CD4-positive, alpha-beta T cell (primary cell): Measurements from ENCODE around the gene IL12A. TPM values are rescaled to one million over a fixed set of nuclear protein-coding genes. Genes with fewer than 3 reads are reported as not detected.
A peak's percentile ranks its signal among the peaks of the same experiment; 100 is the strongest.

Experiments used
- ATAC-seq: fragments of 200-7000 bp; cut with Tn5 transposase; one replicate; pipeline ENCODE4 v1.10.0; 2022; ENCODE audit warnings: mild to moderate bottlenecking; ENCODE audit not compliant: poor library complexity
- CTCF ChIA-PET: fragments of 350-600 bp; sonication (Branson Sonifier 250); formaldehyde crosslinking; loops from one replicate; lab custom pipeline; 2021; ENCODE audit warnings: antibody characterized with exemption, inconsistent platforms; lab: Charles Lee
- POLR2A ChIA-PET: fragments of 350-600 bp; sonication (Branson Sonifier 250); formaldehyde crosslinking; loops from one replicate; lab custom pipeline; 2021; ENCODE audit warnings: antibody characterized with exemption, inconsistent platforms; lab: Charles Lee
- DNase-seq, 14 experiments: peaks; one replicate each; pipeline ENCODE4 v3.0.0-alpha.2; 2013 to 2020; ENCODE audit warnings: mixed read lengths in 2 of 14
- H3K27ac ChIP-seq, 2 donors: one replicate each; pipeline versions ENCODE4 v1.5.1 to v1.7.0; 2013; ENCODE audit warnings: low read length in 2 of 2, low read depth in 1 of 2, mild to moderate bottlenecking in 1 of 2
- H3K27me3 ChIP-seq, 2 experiments: 1 replicate in 1 of 2; 2 replicates in 1 of 2; pipeline versions ENCODE4 v1.6.1 to v1.7.0; 2013; ENCODE audit warnings: low read length in 2 of 2, control low read depth in 1 of 2, mild to moderate bottlenecking in 1 of 2, moderate library complexity in 1 of 2; ENCODE audit not compliant: insufficient read depth in 2 of 2, control insufficient read depth in 1 of 2
- H3K36me3 ChIP-seq: one replicate; pipeline ENCODE4 v1.6.1; 2013; ENCODE audit warnings: low read length, control low read depth; ENCODE audit not compliant: insufficient read depth
- H3K4me1 ChIP-seq: one replicate; pipeline ENCODE4 v1.6.1; 2013; ENCODE audit warnings: low read length, control low read depth; ENCODE audit not compliant: insufficient read depth
- H3K4me3 ChIP-seq: one replicate; pipeline ENCODE4 v1.5.1; 2013; ENCODE audit warnings: mild to moderate bottlenecking, low read length, moderate library complexity
- H3K9me3 ChIP-seq, 2 experiments: 1 replicate in 1 of 2; 2 replicates in 1 of 2; pipeline versions ENCODE4 v1.6.1 to v1.7.0; 2013; ENCODE audit warnings: low read length in 2 of 2, mild to moderate bottlenecking in 2 of 2, control low read depth in 1 of 2, moderate library complexity in 1 of 2; ENCODE audit not compliant: control insufficient read depth in 1 of 2, insufficient read depth in 1 of 2
- H3K27ac Mint-ChIP-seq: one replicate; pipeline ENCODE4 v1.8.0; 2020; ENCODE audit warnings: mixed read lengths
- H3K27me3 Mint-ChIP-seq: one replicate; pipeline ENCODE4 v1.8.0; 2021; ENCODE audit warnings: mixed read lengths
- H3K36me3 Mint-ChIP-seq: one replicate; pipeline ENCODE4 v1.8.0; 2021; ENCODE audit warnings: low read depth, mixed read lengths
- H3K4me1 Mint-ChIP-seq: one replicate; pipeline ENCODE4 v1.8.0; 2021; ENCODE audit warnings: low read depth, mixed read lengths
- H3K4me3 Mint-ChIP-seq: one replicate; pipeline ENCODE4 v1.8.0; 2020; ENCODE audit warnings: mild to moderate bottlenecking, mixed read lengths
- H3K9me3 Mint-ChIP-seq: one replicate; pipeline ENCODE4 v1.8.0; 2020; ENCODE audit warnings: mixed read lengths
- CTCF ChIP-seq: fragments of 200-600 bp; IDR thresholded peaks from one replicate; pipeline ENCODE4 v1.8.0; 2022; ENCODE audit warnings: antibody characterized with exemption, mild to moderate bottlenecking
- intact Hi-C, 2 experiments: fragments of 100-400 bp; cut with DNase I in 1 of 2; cut with micrococcal nuclease in 1 of 2; formaldehyde crosslinking; loops; one replicate each; pipeline versions ENCODE4 v1.15.1 to v1.9.0; 2023 to 2025; cut with DNase I, micrococcal nuclease
- polyA plus RNA-seq, 2 donors: library from polyadenylated mRNA; unstranded; fragments of 120-200 nt; gene quantifications; one replicate each; pipeline ENCODE4 v1.2.1, GENCODE V29; 2013
- total RNA-seq, 174 experiments: library from RNA in 2 of 174; stranded (reverse) in 2 of 174; gene quantifications; one replicate each; pipeline ENCODE4 v1.2.3 and lab custom pipeline; 2021 to 2026

IL12A gene
- total RNA-seq, result 1 to 10 TPM in 1 of 2 experiments, under 1 TPM in 1; 0.93 to 1.0 TPM
- 0.73 TPM for polyA plus RNA-seq (2013, experiment 1 of 2)
- polyA plus RNA-seq (2013, experiment 2 of 2), result 0.50 TPM
- total RNA-seq (lab: John Stamatoyannopoulos, UW), result 0 to 2.9 (median 0.85) reads per million in 172 experiments

DNA sequence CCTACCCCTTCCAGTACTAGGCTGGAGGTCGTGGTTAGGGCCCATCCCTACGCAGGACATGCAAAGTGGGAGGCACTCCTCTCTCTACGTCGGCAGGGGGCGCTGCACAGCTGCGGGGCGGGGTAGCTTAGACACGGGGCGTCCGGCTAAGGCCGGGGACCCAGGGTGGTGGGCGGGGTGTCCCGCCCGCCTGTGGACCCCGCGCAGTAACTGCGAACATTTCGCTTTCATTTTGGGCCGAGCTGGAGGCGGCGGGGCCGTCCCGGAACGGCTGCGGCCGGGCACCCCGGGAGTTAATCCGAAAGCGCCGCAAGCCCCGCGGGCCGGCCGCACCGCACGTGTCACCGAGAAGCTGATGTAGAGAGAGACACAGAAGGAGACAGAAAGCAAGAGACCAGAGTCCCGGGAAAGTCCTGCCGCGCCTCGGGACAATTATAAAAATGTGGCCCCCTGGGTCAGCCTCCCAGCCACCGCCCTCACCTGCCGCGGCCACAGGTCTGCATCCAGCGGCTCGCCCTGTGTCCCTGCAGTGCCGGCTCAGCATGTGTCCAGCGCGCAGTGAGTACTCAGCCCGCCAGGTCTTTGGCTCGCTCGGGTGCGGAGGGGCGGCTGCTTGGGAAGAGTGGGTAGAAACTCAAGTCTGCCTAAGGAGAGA is at the start of gene IL12A:
Gene IL12A, plus strand, starts transcription at position 219 of the 655 bp plus-strand sequence.
- ATAC-seq (peak; percentile 95), DNase-seq (peak; percentile 68 to 88 (median 74))
- H3K27ac Mint-ChIP-seq, result no peak within 1 kb of the TSS
- H3K4me3 ChIP-seq, result peak within 1 kb of the TSS; percentile 70
- H3K27me3 Mint-ChIP-seq, result no peaks in the 10 kb centered on the region
- no peak within 1 kb of the TSS for H3K27ac ChIP-seq
- no peaks in the 10 kb centered on the region for H3K36me3 Mint-ChIP-seq
- H3K4me1 ChIP-seq, result peaks cover 20% of the 10 kb centered on the region
- H3K4me3 Mint-ChIP-seq, result peak within 1 kb of the TSS; percentile 87
- CTCF ChIA-PET, result interaction anchor here (0.8 kb wide), 2 partner anchors 14 to 425 kb away, joined by 3 to 5 read pairs; no protein-coding TSS in a partner anchor
- TF ChIP-seq CTCF, result peak; percentile 78
- no peaks in the 10 kb centered on the region for H3K9me3 Mint-ChIP-seq
- no peaks in the 10 kb centered on the region for H3K27me3 ChIP-seq
- intact Hi-C loops, result loop anchor here (1.0 to 2.0 kb wide), 2 partner anchors 424 to 425 kb away; no protein-coding TSS in a partner anchor
- peaks cover 11% of the 10 kb centered on the region for H3K4me1 Mint-ChIP-seq
- H3K9me3 ChIP-seq, result no peaks in the 10 kb centered on the region
- no peaks in the 10 kb centered on the region for H3K36me3 ChIP-seq
- POLR2A ChIA-PET, result interaction anchor here (1.1 to 1.4 kb wide), 2 partner anchors 461 to 767 kb away, joined by 3 to 4 read pairs; partner anchors contain the start of genes PPM1L and TRIM59

GRCh38 chr3:159941038-159942000 is 47.3 kb upstream of the IL12A start:
- ATAC-seq (no peak), DNase-seq (no peak)
- intact Hi-C loops, result no loop called here
- Histone ChIP-seq H3K27me3 (peaks cover 0 to 5% of the 10 kb centered on the region in 2 experiments), H3K9me3 (no peaks in the 10 kb centered on the region), H3K27ac (no peak overlapping the region), H3K4me3 (no peak overlapping the region), H3K36me3 (no peaks in the 10 kb centered on the region), H3K4me1 (peaks cover 3% of the 10 kb centered on the region)
- ChIA-PET CTCF (no interaction called here), POLR2A (interaction anchor here (0.6 kb wide), 1 partner anchor 893 kb away, joined by 3 read pairs; no protein-coding TSS in a partner anchor)
- Mint-ChIP-seq H3K36me3 (no peaks in the 10 kb centered on the region), H3K27me3 (no peaks in the 10 kb centered on the region), H3K27ac (no peak overlapping the region), H3K9me3 (peaks cover 2% of the 10 kb centered on the region), H3K4me1 (no peaks in the 10 kb centered on the region), H3K4me3 (no peak overlapping the region)
- TF ChIP-seq CTCF, result no peak

GRCh38 chr3:159944781-159945180 is 43.9 kb upstream of the IL12A start:
- Mint-ChIP-seq H3K27me3 (peaks cover 16% of the 10 kb centered on the region), H3K27ac (no peak overlapping the region), H3K4me3 (no peak overlapping the region), H3K9me3 (peaks cover 2% of the 10 kb centered on the region), H3K4me1 (no peaks in the 10 kb centered on the region), H3K36me3 (no peaks in the 10 kb centered on the region)
- H3K4me3 ChIP-seq, result no peak overlapping the region
- ChIA-PET CTCF (no interaction called here), POLR2A (no interaction called here)
- intact Hi-C loops, result no loop called here
- no peaks in the 10 kb centered on the region for H3K9me3 ChIP-seq
- peaks cover under 1 to 3% of the 10 kb centered on the region in 2 experiments for H3K27me3 ChIP-seq
- no peaks in the 10 kb centered on the region for H3K36me3 ChIP-seq
- TF ChIP-seq CTCF, result no peak
- DNase-seq, result no peak
- H3K4me1 ChIP-seq, result peaks cover 3% of the 10 kb centered on the region
- no peak for ATAC-seq
- H3K27ac ChIP-seq, result no peak overlapping the region
